HG02938 (cell line): ENCODE results near the gene CFTR.

Experiments
- ATAC-seq: cut with Tn5 transposase; IDR thresholded peaks from one replicate; pipeline ENCODE4 v1.9.1; 2021; ENCODE audit warnings: mild to moderate bottlenecking, moderate library complexity; ENCODE audit not compliant: unreplicated experiment

Gene CFTR

GRCh38 chr7:117645481-117646165, 165.8 kb downstream of the CFTR start:
- no peak for ATAC-seq

DNA sequence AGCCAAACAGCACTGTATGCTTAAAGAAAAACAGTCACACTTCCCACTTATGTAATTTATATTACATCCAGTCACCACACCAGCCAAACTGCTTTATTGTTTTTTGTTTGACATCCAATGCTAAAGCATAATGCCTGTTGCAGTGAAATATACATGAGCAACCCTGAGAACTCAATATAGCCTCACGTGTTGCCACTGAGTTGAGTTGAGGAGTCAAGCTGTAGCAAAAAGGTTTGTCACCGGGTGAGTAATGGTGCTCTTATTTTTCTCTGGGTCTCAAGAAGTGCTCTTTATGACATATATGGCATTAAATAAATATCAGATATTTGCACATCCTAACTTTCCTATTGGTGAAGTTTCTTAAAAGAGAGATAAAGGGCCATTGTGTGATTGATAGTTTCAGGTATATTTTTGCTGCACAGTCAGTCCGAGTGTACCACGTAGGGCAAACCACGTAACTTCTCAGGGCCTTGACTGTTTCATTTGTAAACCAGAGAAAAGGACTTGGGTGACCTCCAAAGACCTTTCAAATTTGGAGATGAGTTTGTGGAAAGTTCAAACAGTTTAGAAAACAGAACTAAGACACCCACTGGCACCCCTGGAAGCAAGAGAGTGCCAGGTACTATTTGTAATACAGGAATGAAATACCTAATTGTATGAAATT, 168.5 kb downstream of the CFTR start:
- ATAC-seq: no peak

GRCh38 chr7:117652943-117653680, 173.3 kb downstream of the CFTR start:
- ATAC-seq: no peak

- ATAC-seq: no peak
These were observed 175.0 kb downstream of the CFTR start for GRCh38 chr7:117654780-117655179.

GRCh38 chr7:117656806-117657205, 177.0 kb downstream of the CFTR start:
- no peak for ATAC-seq

DNA sequence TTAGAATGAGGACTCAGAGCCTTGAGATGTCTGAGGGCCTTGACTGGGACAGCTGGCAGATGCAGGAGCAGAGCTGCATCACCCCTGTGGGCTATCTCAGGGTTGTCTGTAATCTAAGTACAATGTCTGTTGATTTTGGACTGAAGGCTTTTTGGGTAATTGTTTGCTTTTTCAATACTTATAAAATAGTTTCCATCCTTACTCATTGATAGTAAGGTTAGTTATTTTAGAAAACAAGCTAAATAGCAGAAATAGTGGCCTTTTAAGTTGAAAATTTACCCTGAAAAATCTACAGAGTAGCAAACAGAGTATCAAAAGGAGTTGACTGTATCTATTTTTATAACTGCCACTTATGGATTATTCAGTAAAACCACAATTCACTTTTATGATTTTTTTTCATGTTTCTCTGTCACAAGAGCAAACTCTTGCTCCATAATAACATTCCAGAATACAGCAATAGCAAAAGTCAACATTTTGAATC, 179.7 kb downstream of the CFTR start:
- ATAC-seq: no peak

DNA sequence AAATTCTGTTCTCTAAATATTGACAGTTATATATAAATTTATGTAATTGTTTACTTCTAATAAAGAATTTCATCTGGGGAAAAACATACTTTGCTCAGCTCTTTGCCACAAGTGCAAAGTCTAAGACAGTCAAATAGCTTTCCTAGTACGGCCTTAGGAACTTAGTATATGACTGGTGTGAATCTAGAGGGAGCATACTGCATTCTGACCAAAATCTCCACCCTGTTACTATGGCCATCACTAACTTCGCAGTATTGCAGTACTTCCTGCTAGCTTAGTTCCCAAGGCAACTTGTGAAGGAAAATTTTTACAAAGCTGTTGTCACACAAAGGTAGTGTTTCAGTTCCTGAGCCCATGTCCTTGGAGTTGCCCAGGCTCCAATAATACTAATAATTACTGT, 181.5 kb downstream of the CFTR start:
- ATAC-seq: no peak

GRCh38 chr7:117664047-117664446, 184.2 kb downstream of the CFTR start:
- no peak for ATAC-seq

DNA sequence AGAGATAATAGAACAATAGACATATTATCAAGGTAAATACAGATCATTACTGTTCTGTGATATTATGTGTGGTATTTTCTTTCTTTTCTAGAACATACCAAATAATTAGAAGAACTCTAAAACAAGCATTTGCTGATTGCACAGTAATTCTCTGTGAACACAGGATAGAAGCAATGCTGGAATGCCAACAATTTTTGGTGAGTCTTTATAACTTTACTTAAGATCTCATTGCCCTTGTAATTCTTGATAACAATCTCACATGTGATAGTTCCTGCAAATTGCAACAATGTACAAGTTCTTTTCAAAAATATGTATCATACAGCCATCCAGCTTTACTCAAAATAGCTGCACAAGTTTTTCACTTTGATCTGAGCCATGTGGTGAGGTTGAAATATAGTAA, 185.5 kb downstream of the CFTR start:
- ATAC-seq: no peak

- ATAC-seq: no peak
These were observed 186.2 kb downstream of the CFTR start for GRCh38 chr7:117666031-117666430.

- ATAC-seq: no peak
These were observed 186.9 kb downstream of the CFTR start for GRCh38 chr7:117666689-117667088.

DNA sequence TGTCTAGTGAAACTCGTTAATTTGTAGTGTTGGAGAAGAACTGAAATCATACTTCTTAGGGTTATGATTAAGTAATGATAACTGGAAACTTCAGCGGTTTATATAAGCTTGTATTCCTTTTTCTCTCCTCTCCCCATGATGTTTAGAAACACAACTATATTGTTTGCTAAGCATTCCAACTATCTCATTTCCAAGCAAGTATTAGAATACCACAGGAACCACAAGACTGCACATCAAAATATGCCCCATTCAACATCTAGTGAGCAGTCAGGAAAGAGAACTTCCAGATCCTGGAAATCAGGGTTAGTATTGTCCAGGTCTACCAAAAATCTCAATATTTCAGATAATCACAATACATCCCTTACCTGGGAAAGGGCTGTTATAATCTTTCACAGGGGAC, 187.6 kb downstream of the CFTR start:
- no peak for ATAC-seq

- ATAC-seq: no peak
These were observed 190.0 kb downstream of the CFTR start for GRCh38 chr7:117669818-117670217.

DNA sequence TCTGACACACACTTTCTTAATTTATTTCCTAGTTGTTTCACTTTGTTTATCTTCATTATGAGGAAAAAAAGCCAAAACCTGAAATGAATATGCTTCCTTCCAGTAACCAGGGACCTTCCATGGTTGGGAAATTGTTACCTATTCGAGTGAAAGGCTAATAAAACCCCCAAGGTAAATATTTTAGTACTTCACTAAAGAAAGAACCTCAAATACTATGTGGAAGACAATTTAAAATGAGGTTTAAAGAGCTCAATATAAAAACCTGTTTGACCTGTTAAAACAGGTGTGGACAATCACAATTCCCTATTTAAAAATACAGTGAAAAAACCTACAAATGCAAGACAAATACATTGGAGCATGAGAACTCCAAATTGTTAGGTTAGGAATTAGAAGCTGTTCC, 192.6 kb downstream of the CFTR start:
- no peak for ATAC-seq

GRCh38 chr7:117673367-117673766, 193.5 kb downstream of the CFTR start:
- ATAC-seq: no peak

DNA sequence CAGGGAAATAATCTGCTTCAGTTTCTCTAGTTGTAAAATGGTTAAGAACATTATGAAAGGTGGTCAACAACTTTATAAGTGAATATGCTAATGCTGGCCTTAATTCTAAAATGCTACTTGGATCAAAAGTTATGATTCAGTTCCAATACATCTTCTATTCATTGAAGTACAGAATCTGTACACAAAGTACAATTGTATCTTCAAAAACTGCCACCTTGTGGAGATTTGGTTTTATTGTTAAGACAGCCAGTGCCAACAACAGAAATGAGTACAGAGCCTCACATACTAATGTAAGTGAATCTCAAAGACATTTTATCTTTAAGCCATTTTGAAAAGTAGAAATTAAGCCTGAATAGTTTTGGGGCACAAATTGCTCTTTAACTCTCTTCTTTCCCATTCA, 194.0 kb downstream of the CFTR start:
- ATAC-seq: peak; percentile 60

DNA sequence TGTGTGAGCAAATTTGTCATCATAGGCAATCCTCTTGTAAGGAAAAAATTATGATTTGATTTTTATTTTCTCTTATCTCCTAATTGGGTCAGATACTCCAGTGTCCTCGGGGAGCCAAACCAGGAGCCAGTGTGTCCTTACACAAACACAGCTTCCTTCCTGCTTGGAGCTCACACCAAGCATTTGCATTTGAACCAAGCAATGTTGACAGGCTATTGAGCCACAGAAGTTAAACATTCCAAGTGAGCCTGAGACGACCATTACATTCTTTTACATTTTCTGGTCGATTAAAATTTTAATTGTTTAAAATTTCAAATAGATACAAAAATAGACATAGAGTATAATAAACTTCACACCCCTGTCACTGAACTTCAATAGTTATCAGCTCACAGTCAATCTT, 194.8 kb downstream of the CFTR start:
- ATAC-seq: no peak

DNA sequence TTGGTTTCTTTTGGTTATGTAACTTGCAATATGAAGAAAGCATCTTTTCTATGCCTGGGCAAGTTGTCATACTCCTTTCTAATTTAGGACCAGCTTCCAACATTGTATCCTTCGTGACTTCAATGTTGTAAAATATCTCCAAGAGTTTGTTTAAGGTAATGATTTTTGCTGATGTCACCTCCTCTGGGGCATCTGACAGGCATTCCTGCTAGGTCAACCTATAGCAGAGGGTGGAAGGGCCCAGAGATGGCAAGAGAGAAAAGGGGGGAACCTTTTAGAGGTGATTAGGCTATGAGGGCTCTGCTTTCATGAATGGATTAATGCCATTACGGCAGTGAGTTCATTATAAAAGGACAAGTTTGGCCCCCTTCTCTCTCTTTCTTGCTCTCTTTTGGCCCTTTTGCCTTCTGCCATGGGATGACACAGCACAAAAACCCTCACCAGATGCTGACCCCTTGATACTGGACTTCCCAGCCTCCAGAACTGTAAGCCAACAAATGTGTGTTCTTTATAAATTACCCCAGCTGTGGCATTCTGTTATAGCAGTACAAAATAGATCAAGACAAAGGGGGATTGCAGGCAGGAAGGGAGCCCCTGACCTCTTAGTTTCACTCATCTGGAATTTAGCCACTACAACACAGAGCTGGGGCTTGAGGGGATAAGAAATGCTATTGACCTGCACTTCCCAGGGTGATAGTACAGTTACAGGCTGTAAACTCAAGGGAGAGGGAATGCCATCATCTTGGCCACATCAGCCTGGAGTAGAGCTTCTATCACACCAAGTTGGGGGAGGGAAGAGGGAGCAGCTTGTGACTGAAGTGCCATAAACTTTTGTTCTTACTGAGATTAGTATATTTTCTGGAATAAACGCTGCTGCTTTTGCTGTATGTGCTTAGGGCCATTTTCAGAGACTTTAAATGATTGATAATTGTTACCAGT, 195.9 kb downstream of the CFTR start:
- ATAC-seq: no peak

GRCh38 chr7:117679120-117679519, 199.3 kb downstream of the CFTR start:
- ATAC-seq: no peak

GRCh38 chr7:117682681-117683385, 203.0 kb downstream of the CFTR start:
- no peak for ATAC-seq
